ENCODE data around the gene HOXC6. TPM values are rescaled to one million over a fixed set of nuclear protein-coding genes. Genes with fewer than 3 reads are reported as not detected.

The HOXC6 gene
- total and polyA plus RNA-seq, 12 donors, result 0.03 to 0.36 (median 0.18) TPM; not detected in 6

DNA sequence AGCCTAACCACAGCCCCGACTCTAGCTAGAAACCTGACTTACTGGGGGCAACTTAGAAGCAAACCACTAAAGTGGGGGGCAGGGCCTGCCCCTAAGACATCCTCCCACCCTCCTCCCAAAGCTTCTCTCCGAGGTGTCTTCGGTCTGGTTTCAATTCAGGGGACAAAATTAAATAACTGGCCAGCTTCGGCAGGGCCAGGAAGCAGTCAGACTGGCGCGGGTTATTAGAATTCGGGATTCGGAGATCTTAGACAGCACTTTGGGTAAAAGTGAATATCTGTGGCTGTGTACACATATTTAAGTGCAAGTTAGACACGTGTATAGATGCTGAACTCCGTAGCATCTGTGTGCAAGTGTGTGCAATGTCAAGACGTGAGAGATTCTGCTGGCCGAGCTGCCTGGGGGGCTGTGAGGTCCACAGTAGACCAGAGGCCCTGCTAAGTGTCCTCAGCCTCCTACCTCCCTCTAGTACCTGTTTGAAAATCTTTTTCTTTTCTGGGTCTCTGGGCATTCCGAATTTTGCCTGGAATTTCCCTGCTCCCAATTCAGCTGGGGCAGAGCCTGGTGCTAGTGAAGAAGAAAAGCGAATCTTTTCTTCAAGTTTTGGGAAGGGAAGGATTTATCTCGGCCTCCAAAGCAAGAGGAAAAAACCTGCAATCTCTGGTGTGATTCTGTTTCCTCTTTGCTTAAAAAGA lies 47.3 kb upstream of the HOXC6 start:
- no peak for DNase-seq
- intact Hi-C loops (cut with DNase I), result no loop called here
- Histone ChIP-seq H3K27me3 (peaks cover 53 to 100% (median 98%) of the 10 kb centered on the region in 7 donors), H3K4me1 (peaks cover 2 to 20% (median 11%) of the 10 kb centered on the region in 9 donors), H3K4me3 (no peak overlapping the region), H3K9me3 (no peaks in the 10 kb centered on the region), H3K36me3 (no peaks in the 10 kb centered on the region), H3K27ac (no peak overlapping the region)
- TF ChIP-seq, protein P1, sequence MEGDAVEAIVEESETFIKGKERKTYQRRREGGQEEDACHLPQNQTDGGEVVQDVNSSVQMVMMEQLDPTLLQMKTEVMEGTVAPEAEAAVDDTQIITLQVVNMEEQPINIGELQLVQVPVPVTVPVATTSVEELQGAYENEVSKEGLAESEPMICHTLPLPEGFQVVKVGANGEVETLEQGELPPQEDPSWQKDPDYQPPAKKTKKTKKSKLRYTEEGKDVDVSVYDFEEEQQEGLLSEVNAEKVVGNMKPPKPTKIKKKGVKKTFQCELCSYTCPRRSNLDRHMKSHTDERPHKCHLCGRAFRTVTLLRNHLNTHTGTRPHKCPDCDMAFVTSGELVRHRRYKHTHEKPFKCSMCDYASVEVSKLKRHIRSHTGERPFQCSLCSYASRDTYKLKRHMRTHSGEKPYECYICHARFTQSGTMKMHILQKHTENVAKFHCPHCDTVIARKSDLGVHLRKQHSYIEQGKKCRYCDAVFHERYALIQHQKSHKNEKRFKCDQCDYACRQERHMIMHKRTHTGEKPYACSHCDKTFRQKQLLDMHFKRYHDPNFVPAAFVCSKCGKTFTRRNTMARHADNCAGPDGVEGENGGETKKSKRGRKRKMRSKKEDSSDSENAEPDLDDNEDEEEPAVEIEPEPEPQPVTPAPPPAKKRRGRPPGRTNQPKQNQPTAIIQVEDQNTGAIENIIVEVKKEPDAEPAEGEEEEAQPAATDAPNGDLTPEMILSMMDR (IDR thresholded peaks at IDR 0.05), result no peak
- 22 to 25% methylated on average over 15 of the region's 15 CpGs for WGBS, 2 donors
- no peak for ATAC-seq

DNA sequence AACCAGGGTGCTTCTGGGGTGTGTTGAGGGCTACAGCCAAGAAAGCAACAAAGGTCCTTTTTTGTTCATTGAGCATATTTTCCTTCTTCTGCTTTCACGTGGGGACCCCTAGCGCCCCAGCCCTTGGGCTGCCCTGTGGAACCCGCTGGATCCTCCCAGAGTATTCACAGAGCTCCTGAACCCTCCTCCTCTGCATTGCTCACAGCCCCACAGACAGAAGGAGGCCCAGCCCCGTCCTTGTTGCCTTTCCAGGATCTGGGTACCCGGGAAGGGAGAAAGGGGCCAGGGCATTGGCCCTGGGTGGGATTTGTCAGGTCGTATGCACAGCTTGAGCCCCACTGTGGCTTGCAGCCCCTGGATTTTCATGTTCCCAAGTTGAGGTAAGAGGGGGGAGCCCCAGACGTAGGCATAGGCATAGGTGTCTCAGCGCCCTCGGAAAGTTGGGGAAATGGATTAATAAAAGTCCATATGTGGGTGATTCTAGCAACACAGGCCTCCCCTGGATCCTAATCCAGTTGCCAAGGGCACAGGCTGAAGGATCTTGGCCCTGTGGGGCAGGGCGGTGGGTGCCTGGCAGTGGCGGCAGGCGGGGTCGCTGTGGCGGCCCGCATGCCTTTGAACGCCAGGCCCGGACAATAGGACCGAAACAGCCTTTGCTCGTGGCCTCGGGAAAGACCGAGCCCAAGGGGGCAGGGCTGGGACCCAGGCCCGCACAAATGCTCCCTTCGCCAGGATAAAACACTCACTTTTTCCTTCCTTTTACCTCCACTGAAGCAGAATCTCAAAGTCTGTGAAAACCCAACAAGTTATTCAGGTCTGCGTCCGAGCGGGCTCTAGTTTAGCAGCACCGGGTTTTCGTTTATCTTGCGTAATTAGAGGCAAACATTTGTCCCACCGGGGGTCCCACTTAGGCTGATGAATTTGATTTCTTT lies 46.3 kb upstream of the HOXC6 start:
- ATAC-seq, result no peak
- intact Hi-C loops (cut with DNase I), result no loop called here
- Histone ChIP-seq H3K27me3 (peaks cover 54 to 100% (median 98%) of the 10 kb centered on the region in 7 donors), H3K4me1 (peaks cover 4 to 26% (median 15%) of the 10 kb centered on the region in 9 donors), H3K9me3 (no peaks in the 10 kb centered on the region), H3K36me3 (no peaks in the 10 kb centered on the region), H3K4me3 (no peak overlapping the region), H3K27ac (no peak overlapping the region)
- TF ChIP-seq, protein P1 (IDR thresholded peaks at IDR 0.05), result no peak
- WGBS, 2 donors, result 6 to 10% methylated on average over 30 of the region's 30 CpGs
- DNase-seq, result no peak

DNA sequence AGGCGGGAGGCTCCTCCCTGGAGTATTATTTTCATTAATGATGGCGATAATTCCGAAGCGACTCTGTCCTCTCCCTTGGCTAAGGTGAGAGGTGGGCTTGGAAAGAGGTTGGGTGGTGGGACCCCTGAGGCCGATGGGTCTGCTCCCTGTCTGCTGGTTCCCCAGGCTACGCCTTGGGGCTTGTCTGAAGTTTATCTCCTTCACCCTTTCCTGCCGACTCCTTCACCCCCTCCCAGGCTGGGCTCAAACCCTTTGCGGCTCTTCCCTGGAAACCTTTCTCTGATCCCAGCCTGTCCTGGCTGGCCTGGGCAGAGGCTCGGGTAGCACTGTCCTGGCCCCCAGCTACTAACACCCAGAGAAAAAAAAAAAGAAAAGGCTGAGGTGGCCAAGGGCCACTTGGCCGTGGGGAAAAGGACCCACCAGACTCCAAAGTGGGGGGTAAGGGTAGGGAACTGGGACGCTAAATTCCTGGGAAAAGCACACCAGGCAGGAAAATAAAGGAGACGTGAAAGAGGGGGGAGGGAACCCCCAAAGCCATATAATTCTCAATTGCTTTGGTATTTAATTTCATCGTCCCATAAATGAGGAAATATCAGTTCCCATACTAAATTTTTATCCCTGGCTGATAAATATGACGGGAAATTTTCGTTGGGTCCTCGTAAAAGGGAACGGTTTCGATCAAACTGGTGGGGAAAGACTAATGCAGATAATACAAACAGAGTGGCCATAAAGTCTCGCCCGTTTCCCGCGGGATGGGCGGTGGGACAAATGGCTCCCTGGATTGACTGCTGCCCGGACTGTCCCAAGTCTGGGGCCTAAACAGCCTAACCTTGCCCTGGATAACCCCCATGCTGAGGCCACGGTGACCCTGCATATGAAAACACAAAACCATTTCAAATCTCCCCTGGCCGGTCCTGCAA lies 45.3 kb upstream of the HOXC6 start:
- 7 to 10% methylated on average over 26 of the region's 26 CpGs for WGBS, 2 donors
- intact Hi-C loops (cut with DNase I), result no loop called here
- DNase-seq (no peak), ATAC-seq (no peak)
- Histone ChIP-seq H3K27me3 (peaks cover 57 to 100% (median 98%) of the 10 kb centered on the region in 7 donors), H3K9me3 (no peaks in the 10 kb centered on the region), H3K4me1 (peaks cover 4 to 26% (median 15%) of the 10 kb centered on the region in 9 donors), H3K27ac (no peak overlapping the region), H3K4me3 (no peak overlapping the region), H3K36me3 (no peaks in the 10 kb centered on the region)
- TF ChIP-seq, protein P1 (IDR thresholded peaks at IDR 0.05), result no peak

DNA sequence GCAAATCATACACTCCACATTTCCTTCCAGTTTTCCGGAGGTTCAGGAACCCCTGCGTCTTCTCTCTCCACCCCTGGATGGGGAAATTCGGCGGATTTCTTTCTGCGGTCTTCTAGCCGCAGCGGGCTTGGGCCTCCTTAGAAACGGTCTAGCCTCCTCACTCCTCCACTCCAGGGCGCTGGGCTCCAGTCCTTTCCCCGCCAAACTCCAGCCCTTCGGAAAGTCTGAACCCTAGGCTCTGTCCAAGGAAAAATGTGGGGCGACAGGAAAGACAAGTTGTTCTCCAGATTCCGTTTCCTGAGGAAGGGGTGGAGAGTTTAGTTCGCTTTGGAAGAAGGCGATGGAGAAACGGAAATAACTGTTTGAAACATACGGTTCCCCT lies 44.7 kb upstream of the HOXC6 start:
- no peaks in the 10 kb centered on the region for H3K36me3 ChIP-seq
- WGBS, 2 donors, result 4 to 8% methylated on average over 17 of the region's 17 CpGs
- ATAC-seq, result no peak
- no peak overlapping the region for H3K27ac ChIP-seq
- H3K4me3 ChIP-seq, result no peak overlapping the region
- DNase-seq, result no peak
- TF ChIP-seq, protein P1 (IDR thresholded peaks at IDR 0.05), result no peak
- intact Hi-C loops (cut with DNase I), result no loop called here
- peaks cover 57 to 100% (median 98%) of the 10 kb centered on the region in 7 donors for H3K27me3 ChIP-seq
- H3K4me1 ChIP-seq, result peaks cover 4 to 26% (median 15%) of the 10 kb centered on the region in 9 donors
- H3K9me3 ChIP-seq, result no peaks in the 10 kb centered on the region
